Measurements from ENCODE around the gene MEX3D.

Gene MEX3D

GRCh38 chr19:1568320-1569019 is at the start of gene MEX3D:
Gene MEX3D (minus strand): TSS chr19:1568325. CDS start chr19:1568058, 267 bp downstream.
- DNase-seq (ENCODE audit: low spot score): peak; percentile 98

- no peak for DNase-seq (ENCODE audit: low spot score)
Observed at GRCh38 chr19:1616875-1617274, 48.8 kb upstream of the MEX3D start.

GRCh38 chr19:1616396-1616795 is 48.3 kb upstream of the MEX3D start:
- no peak for DNase-seq (ENCODE audit: low spot score)

GRCh38 chr19:1615156-1615765 is 47.1 kb upstream of the MEX3D start:
- DNase-seq (ENCODE audit: low spot score): no peak

- no peak for DNase-seq (ENCODE audit: low spot score)
Observed at GRCh38 chr19:1613808-1614570, 45.9 kb upstream of the MEX3D start.

GRCh38 chr19:1613146-1613545 is 45.0 kb upstream of the MEX3D start:
- no peak for DNase-seq (ENCODE audit: low spot score)

- no peak for DNase-seq (ENCODE audit: low spot score)
Observed at GRCh38 chr19:1612114-1613086, 44.3 kb upstream of the MEX3D start.

- no peak for DNase-seq (ENCODE audit: low spot score)
Observed at GRCh38 chr19:1611353-1611752, 43.2 kb upstream of the MEX3D start.

GRCh38 chr19:1610579-1610978 is 42.5 kb upstream of the MEX3D start:
- DNase-seq (ENCODE audit: low spot score): no peak

- no peak for DNase-seq (ENCODE audit: low spot score)
Observed at GRCh38 chr19:1609680-1610474, 41.8 kb upstream of the MEX3D start.

- no peak for DNase-seq (ENCODE audit: low spot score)
Observed at GRCh38 chr19:1609103-1609396, 40.9 kb upstream of the MEX3D start.

GRCh38 chr19:1608359-1609102 is 40.4 kb upstream of the MEX3D start:
- no peak for DNase-seq (ENCODE audit: low spot score)

- DNase-seq (ENCODE audit: low spot score): no peak
Observed at GRCh38 chr19:1606138-1606651, 38.1 kb upstream of the MEX3D start.

GRCh38 chr19:1605236-1606137 is 37.4 kb upstream of the MEX3D start, which contains the start of gene UQCR11:
Gene UQCR11 (minus strand): TSS chr19:1605462. CDS start chr19:1605409, 53 bp downstream.
- peak; percentile 99 for DNase-seq (ENCODE audit: low spot score)

GRCh38 chr19:1602091-1602707 is 34.1 kb upstream of the MEX3D start:
- DNase-seq (ENCODE audit: low spot score): no peak

GRCh38 chr19:1601613-1602064 is 33.5 kb upstream of the MEX3D start:
- DNase-seq (ENCODE audit: low spot score): no peak

GRCh38 chr19:1599460-1599846 is 31.3 kb upstream of the MEX3D start:
- DNase-seq (ENCODE audit: low spot score): no peak

- no peak for DNase-seq (ENCODE audit: low spot score)
Observed at GRCh38 chr19:1598777-1599459, 30.8 kb upstream of the MEX3D start.
